GM23248 (cell line): ENCODE measurements around the gene MFF. TPM values are rescaled to one million over a fixed set of nuclear protein-coding genes. Genes with fewer than 3 reads are reported as not detected.

ENCODE experiments used
- DNase-seq: peaks from one replicate; pipeline ENCODE4 v3.0.0-alpha.2; 2015
- H2AFZ ChIP-seq: fragments of 200-600 bp; sonication (generic); 2 replicates; pipeline ENCODE4 v1.6.1; 2016; ENCODE audit warnings: antibody characterized with exemption
- H3F3A ChIP-seq: fragments of 200-600 bp; sonication (generic); 2 replicates; pipeline ENCODE4 v1.6.1; 2016; ENCODE audit warnings: mild to moderate bottlenecking, antibody characterized with exemption, mixed run types; ENCODE audit not compliant: insufficient read depth
- H3K27ac ChIP-seq: fragments of 200-600 bp; sonication (generic); 2 replicates; pipeline ENCODE4 v1.5.1; 2016; ENCODE audit warnings: mild to moderate bottlenecking
- H3K27me3 ChIP-seq: fragments of 200-600 bp; sonication (generic); replicated peaks from 2 replicates; pipeline ENCODE4 v1.6.1; 2016; ENCODE audit warnings: mild to moderate bottlenecking; ENCODE audit not compliant: insufficient read depth
- H3K36me3 ChIP-seq: fragments of 200-600 bp; sonication (generic); 2 replicates; pipeline ENCODE4 v1.6.1; 2016; ENCODE audit warnings: low read depth, mild to moderate bottlenecking
- H3K4me1 ChIP-seq: fragments of 200-600 bp; sonication (generic); 2 replicates; pipeline ENCODE4 v1.6.1; 2016; ENCODE audit warnings: mild to moderate bottlenecking; ENCODE audit not compliant: insufficient read depth
- H3K4me2 ChIP-seq: fragments of 200-600 bp; sonication (generic); one replicate; pipeline ENCODE4 v1.6.1; 2016; ENCODE audit warnings: mild to moderate bottlenecking; ENCODE audit not compliant: unreplicated experiment
- H3K4me3 ChIP-seq: fragments of 200-600 bp; sonication (generic); 2 replicates; pipeline ENCODE4 v1.5.1; 2016; ENCODE audit warnings: mild to moderate bottlenecking
- H3K79me2 ChIP-seq: fragments of 200-600 bp; sonication (generic); 2 replicates; pipeline ENCODE4 v1.6.1; 2016; ENCODE audit warnings: mild to moderate bottlenecking; ENCODE audit not compliant: insufficient read depth
- H3K9ac ChIP-seq: fragments of 200-600 bp; sonication (generic); 2 replicates; pipeline ENCODE4 v1.6.1; 2016; ENCODE audit warnings: mild to moderate bottlenecking
- H3K9me2 ChIP-seq: fragments of 200-600 bp; sonication (generic); 2 replicates; pipeline ENCODE4 v1.6.1; 2016; ENCODE audit warnings: mixed run types, mild to moderate bottlenecking, moderate library complexity; ENCODE audit not compliant: insufficient read depth
- H3K9me3 ChIP-seq: fragments of 200-600 bp; sonication (generic); one replicate; pipeline ENCODE4 v1.6.1; 2017; ENCODE audit warnings: low read depth
- H4K20me1 ChIP-seq: fragments of 200-600 bp; sonication (generic); 2 replicates; pipeline ENCODE4 v1.6.0; 2016; ENCODE audit not compliant: insufficient read depth
- EZH2 ChIP-seq: fragments of 200-600 bp; sonication (generic); IDR thresholded peaks from 2 replicates; pipeline ENCODE4 v1.6.1; 2018; ENCODE audit warnings: antibody characterized with exemption, mild to moderate bottlenecking; ENCODE audit not compliant: insufficient read depth, poor library complexity, severe bottlenecking
- EZH2phosphoT487 ChIP-seq: fragments of 200-600 bp; sonication (generic); IDR thresholded peaks from 2 replicates; pipeline ENCODE4 v1.6.1; 2018; ENCODE audit warnings: antibody characterized with exemption, moderate library complexity, mild to moderate bottlenecking, low read depth; ENCODE audit not compliant: insufficient read depth
- WGBS, 2 experiments: methylation state at CpG; one replicate each; pipeline ENCODE4 v1.1.6; 2015 to 2017; ENCODE audit warnings: low lambda C conversion rate in 2 of 2, low coverage in 1 of 2; ENCODE audit errors: missing lambda C conversion rate in 2 of 2; 5-methylcytosine and 5-hydroxymethylcytosine counted together
- in situ Hi-C: fragments of 300-500 bp; cut with MboI; formaldehyde crosslinking; loops from 2 replicates; pipeline ENCODE4 v1.15.0; 2020
- polyA plus RNA-seq: library from polyadenylated mRNA; unstranded; fragments of >200 nt; fragmentation: Nextera tagmentation; extraction: Ambion mirVana; gene quantifications from 2 replicates; pipeline ENCODE4 v1.2.1, GENCODE V29; 2016
- total RNA-seq: library from RNA; depleted of rRNA; stranded (reverse); fragments of >200 nt; shearing (Covaris generic); gene quantifications from 2 replicates; pipeline ENCODE4 v1.2.3, GENCODE V29; 2014

MFF gene
- total and polyA plus RNA-seq, 2 experiments from 2014 or later, result 250 to 301 TPM

GRCh38 chr2:227301523-227301922, 23.5 kb upstream of the MFF start:
- no peaks in the 10 kb centered on the region for H3K4me1 ChIP-seq

GRCh38 chr2:227308784-227309183, 16.3 kb upstream of the MFF start:
- in situ Hi-C loops, result no loop called here

More at GRCh38 chr2:227301523-227301922, 23.5 kb upstream of the MFF start:
- Histone ChIP-seq H3K9ac (no peak overlapping the region), H4K20me1 (no peaks in the 10 kb centered on the region), H2AFZ (no peak overlapping the region), H3F3A (no peaks in the 10 kb centered on the region), H3K9me3 (no peaks in the 10 kb centered on the region), H3K79me2 (no peaks in the 10 kb centered on the region), H3K4me2 (no peak overlapping the region), H3K9me2 (no peaks in the 10 kb centered on the region), H3K36me3 (no peaks in the 10 kb centered on the region), H3K27ac (no peak overlapping the region), H3K4me3 (no peak overlapping the region), H3K27me3 (no peaks in the 10 kb centered on the region)
- in situ Hi-C loops, result no loop called here
- TF ChIP-seq EZH2 (no peak), EZH2phosphoT487 (no peak)
- DNase-seq, result no peak
- WGBS, 2 experiments, result 22 to 39% methylated on average over 1 of the region's 1 CpG

GRCh38 chr2:227310756-227311110, 14.3 kb upstream of the MFF start:
- no peak overlapping the region for H3K27ac ChIP-seq
- no peak overlapping the region for H3K4me3 ChIP-seq
- TF ChIP-seq EZH2phosphoT487 (no peak), EZH2 (no peak)
- no peaks in the 10 kb centered on the region for H3K36me3 ChIP-seq
- no peak overlapping the region for H3K9ac ChIP-seq
- H3K9me2 ChIP-seq, result no peaks in the 10 kb centered on the region
- 86 to 94% methylated on average over 4 of the region's 4 CpGs for WGBS, 2 experiments
- H2AFZ ChIP-seq, result no peak overlapping the region
- no peaks in the 10 kb centered on the region for H3K9me3 ChIP-seq
- peaks cover 7% of the 10 kb centered on the region; the same call in 1 of the 2 replicates for H3K4me1 ChIP-seq
- no peaks in the 10 kb centered on the region for H4K20me1 ChIP-seq
- no peak overlapping the region for H3K4me2 ChIP-seq
- no peaks in the 10 kb centered on the region for H3K79me2 ChIP-seq
- no peak for DNase-seq
- no peaks in the 10 kb centered on the region for H3F3A ChIP-seq
- in situ Hi-C loops, result no loop called here
- H3K27me3 ChIP-seq, result no peaks in the 10 kb centered on the region

More at GRCh38 chr2:227308784-227309183, 16.3 kb upstream of the MFF start:
- TF ChIP-seq EZH2, result no peak
- H4K20me1 ChIP-seq, result no peaks in the 10 kb centered on the region
- H3F3A ChIP-seq, result no peaks in the 10 kb centered on the region
- H3K9ac ChIP-seq, result no peak overlapping the region
- H3K4me3 ChIP-seq, result no peak overlapping the region
- WGBS, 2 experiments, result 28 to 30% methylated on average over 4 of the region's 4 CpGs
- H3K79me2 ChIP-seq, result no peaks in the 10 kb centered on the region
- H3K27me3 ChIP-seq, result no peaks in the 10 kb centered on the region
- peak; percentile 37 for DNase-seq
- no peak overlapping the region for H3K27ac ChIP-seq
- no peak overlapping the region for H2AFZ ChIP-seq
- H3K36me3 ChIP-seq, result no peaks in the 10 kb centered on the region
- H3K4me2 ChIP-seq, result no peak overlapping the region
- no peaks in the 10 kb centered on the region for H3K9me2 ChIP-seq
- H3K4me1 ChIP-seq, result peaks cover 7% of the 10 kb centered on the region; the same call in 1 of the 2 replicates
- H3K9me3 ChIP-seq, result no peaks in the 10 kb centered on the region

- in situ Hi-C loops, result no loop called here
- no peak for TF ChIP-seq EZH2phosphoT487
- TF ChIP-seq EZH2, result no peak
- H3K9ac ChIP-seq, result no peak overlapping the region
- H3K79me2 ChIP-seq, result no peaks in the 10 kb centered on the region
- H4K20me1 ChIP-seq, result no peaks in the 10 kb centered on the region
- WGBS, 2 experiments, result 93 to 98% methylated on average over 5 of the region's 5 CpGs
- H3K36me3 ChIP-seq, result no peaks in the 10 kb centered on the region
- no peak overlapping the region for H2AFZ ChIP-seq
- H3F3A ChIP-seq, result no peaks in the 10 kb centered on the region
- no peaks in the 10 kb centered on the region for H3K27me3 ChIP-seq
- no peak overlapping the region for H3K4me2 ChIP-seq
- H3K4me3 ChIP-seq, result no peak overlapping the region
- no peak for DNase-seq
- peaks cover 7% of the 10 kb centered on the region; the same call in 1 of the 2 replicates for H3K4me1 ChIP-seq
- H3K27ac ChIP-seq, result no peak overlapping the region
- H3K9me3 ChIP-seq, result no peaks in the 10 kb centered on the region
- H3K9me2 ChIP-seq, result no peaks in the 10 kb centered on the region
These were observed 13.1 kb upstream of the MFF start for GRCh38 chr2:227311861-227312506.

GRCh38 chr2:227312579-227312978, 12.5 kb upstream of the MFF start:
- Histone ChIP-seq H3K79me2 (no peaks in the 10 kb centered on the region), H3K9me2 (no peaks in the 10 kb centered on the region), H3K36me3 (no peaks in the 10 kb centered on the region), H2AFZ (no peak overlapping the region), H3K4me3 (no peak overlapping the region), H3F3A (no peaks in the 10 kb centered on the region), H3K9ac (no peak overlapping the region), H3K9me3 (no peaks in the 10 kb centered on the region), H3K4me1 (peaks cover 7% of the 10 kb centered on the region; the same call in 1 of the 2 replicates), H3K27ac (no peak overlapping the region), H4K20me1 (no peaks in the 10 kb centered on the region), H3K27me3 (no peaks in the 10 kb centered on the region), H3K4me2 (no peak overlapping the region)
- TF ChIP-seq EZH2phosphoT487, result no peak
- TF ChIP-seq EZH2, result no peak
- in situ Hi-C loops, result no loop called here
- DNase-seq, result no peak
- 46 to 50% methylated on average over 2 of the region's 2 CpGs for WGBS, 2 experiments
